IMR-90 (cell line): ENCODE data around the gene HPSE2. TPM values are rescaled to one million over a fixed set of nuclear protein-coding genes. Genes with fewer than 3 reads are reported as not detected.

Experiments used
- ATAC-seq: fragments of 200-7000 bp; cut with Tn5 transposase; 2 replicates; pipeline ENCODE4 v1.9.1; 2020; ENCODE audit warnings: low read depth, mild to moderate bottlenecking, moderate library complexity
- BruUV-seq: library from RNA; stranded (reverse); fragments of 400-500 nt; replicated peaks from 2 replicates; lab custom pipeline; 2021; lab: Mats Ljungman, UMichigan
- CTCF ChIA-PET: fragments of 300-600 bp; formaldehyde crosslinking; extraction: SDS; loops from one replicate; lab custom pipeline; 2021; ENCODE audit warnings: antibody characterized with exemption; lab: Yijun Ruan, JAX
- POLR2A ChIA-PET: fragments of 300-600 bp; sonication (Branson Sonifier 250); formaldehyde crosslinking; loops from one replicate; lab custom pipeline; 2022; ENCODE audit warnings: antibody characterized with exemption; ENCODE audit not compliant: unreplicated experiment; lab: Charles Lee
- DNase-seq: peaks from one replicate; pipeline ENCODE4 v3.0.0; 2013
- H2AFZ ChIP-seq: replicated peaks from 2 replicates; pipeline ENCODE3; 2013; ENCODE audit warnings: low read length, mild to moderate bottlenecking; ENCODE audit not compliant: poor library complexity
- H2AK5ac ChIP-seq: 2 replicates; pipeline ENCODE4 v1.6.1; 2013; ENCODE audit warnings: low read depth, low read length, inconsistent platforms
- H2AK9ac ChIP-seq: replicated peaks from 2 replicates; pipeline ENCODE3; 2013; ENCODE audit warnings: mild to moderate bottlenecking, low read depth, low read length, moderate library complexity; ENCODE audit not compliant: poor library complexity
- H2BK120ac ChIP-seq: 2 replicates; pipeline ENCODE4 v1.6.1; 2013; ENCODE audit warnings: low read depth, low read length, inconsistent platforms
- H2BK15ac ChIP-seq: 3 replicates; pipeline ENCODE4 v1.6.1; 2013; ENCODE audit warnings: low read depth, low read length, inconsistent platforms
- H2BK20ac ChIP-seq: 2 replicates; pipeline ENCODE4 v1.6.1; 2013; ENCODE audit warnings: low read depth, mild to moderate bottlenecking, inconsistent platforms, low read length, moderate library complexity
- H2BK5ac ChIP-seq: 2 replicates; pipeline ENCODE4 v1.6.1; 2013; ENCODE audit warnings: mild to moderate bottlenecking, low read depth, low read length, inconsistent platforms; ENCODE audit not compliant: poor library complexity, severe bottlenecking
- H3K14ac ChIP-seq: replicated peaks from 2 replicates; pipeline ENCODE4 v1.6.1; 2013; ENCODE audit warnings: low read depth, low read length, inconsistent platforms
- H3K18ac ChIP-seq: 2 replicates; pipeline ENCODE4 v1.6.1; 2013; ENCODE audit warnings: low read depth, low read length, control low read depth
- H3K23ac ChIP-seq: 2 replicates; pipeline ENCODE4 v1.6.1; 2013; ENCODE audit warnings: low read depth, low read length, inconsistent platforms
- H3K27ac ChIP-seq: 2 replicates; pipeline ENCODE4 v1.5.1; 2013; ENCODE audit warnings: mild to moderate bottlenecking, control low read depth, low read length; ENCODE audit not compliant: insufficient read depth
- H3K27me3 ChIP-seq: 2 replicates; pipeline ENCODE4 v1.6.1; 2013; ENCODE audit warnings: low read length; ENCODE audit not compliant: control insufficient read depth, insufficient read depth
- H3K36me3 ChIP-seq: 2 replicates; pipeline ENCODE4 v1.6.1; 2013; ENCODE audit warnings: low read length, mixed read lengths; ENCODE audit not compliant: control insufficient read depth, insufficient read depth
- H3K4ac ChIP-seq: 2 replicates; pipeline ENCODE4 v1.6.1; 2013; ENCODE audit warnings: low read depth, low read length, inconsistent platforms
- H3K4me1 ChIP-seq: 2 replicates; pipeline ENCODE4 v1.6.1; 2013; ENCODE audit warnings: low read length, mixed read lengths; ENCODE audit not compliant: control insufficient read depth, insufficient read depth
- H3K4me2 ChIP-seq: 2 replicates; pipeline ENCODE4 v1.6.1; 2013; ENCODE audit warnings: low read depth, mild to moderate bottlenecking, control low read depth, low read length, moderate library complexity
- H3K4me3 ChIP-seq: 2 replicates; pipeline ENCODE4 v1.5.1; 2013; ENCODE audit warnings: low read depth, mild to moderate bottlenecking, control low read depth, low read length, moderate library complexity; ENCODE audit not compliant: insufficient read depth
- H3K56ac ChIP-seq: 2 replicates; pipeline ENCODE4 v1.6.1; 2013; ENCODE audit warnings: low read length, inconsistent platforms; ENCODE audit not compliant: insufficient read depth; ENCODE audit errors: extremely low read depth
- H3K79me1 ChIP-seq, 2 experiments: 2 replicates each; pipeline ENCODE4 v1.6.1; 2013; ENCODE audit warnings: low read length in 2 of 2, inconsistent platforms in 1 of 2, low read depth in 1 of 2
- H3K9ac ChIP-seq: 2 replicates; pipeline ENCODE4 v1.6.1; 2013; ENCODE audit warnings: low read depth, low read length, control low read depth
- H3K9me1 ChIP-seq: 2 replicates; pipeline ENCODE4 v1.6.1; 2013; ENCODE audit warnings: low read length, inconsistent platforms; ENCODE audit not compliant: insufficient read depth
- H3K9me3 ChIP-seq: 2 replicates; pipeline ENCODE4 v1.6.1; 2013; ENCODE audit warnings: low read length; ENCODE audit not compliant: control insufficient read depth, insufficient read depth
- H4K20me1 ChIP-seq: 2 replicates; pipeline ENCODE4 v1.6.1; 2013; ENCODE audit warnings: low read length, inconsistent platforms; ENCODE audit not compliant: insufficient read depth
- H4K5ac ChIP-seq: 2 replicates; pipeline ENCODE4 v1.6.1; 2013; ENCODE audit warnings: mild to moderate bottlenecking, low read depth, low read length, control low read depth
- H4K8ac ChIP-seq, 2 experiments: 2 replicates each; pipeline ENCODE4 v1.6.1; 2013; ENCODE audit warnings: low read depth in 2 of 2, low read length in 2 of 2, control low read depth in 1 of 2, inconsistent platforms in 1 of 2
- H4K91ac ChIP-seq: 2 replicates; pipeline ENCODE4 v1.6.1; 2013; ENCODE audit warnings: low read depth, low read length, inconsistent platforms; ENCODE audit not compliant: insufficient read depth
- CEBPB ChIP-seq: IDR thresholded peaks from 2 replicates; pipeline ENCODE4 v1.6.1; 2012; ENCODE audit warnings: low read depth, low read length, improper control_type of control experiment
- MAZ ChIP-seq: IDR thresholded peaks from 2 replicates; pipeline ENCODE4 v1.6.1; 2012; ENCODE audit warnings: low read depth, mild to moderate bottlenecking, low read length, improper control_type of control experiment, moderate library complexity, borderline replicate concordance
- MXI1 ChIP-seq: IDR thresholded peaks from 2 replicates; pipeline ENCODE4 v1.6.1; 2012; ENCODE audit warnings: low read depth, mild to moderate bottlenecking, low read length, moderate library complexity, borderline replicate concordance
- RAD21 ChIP-seq: IDR thresholded peaks from 2 replicates; pipeline ENCODE4 v1.6.1; 2012; ENCODE audit warnings: low read length, improper control_type of control experiment
- SMC3 ChIP-seq: fragments of 150-350 bp; IDR thresholded peaks from 2 replicates; pipeline ENCODE4 v1.6.1; 2016; ENCODE audit warnings: low read depth, mild to moderate bottlenecking, antibody characterized with exemption, low read length, moderate library complexity
- WGBS, 2 experiments: methylation state at CpG; one replicate each; pipeline versions ENCODE4 v1.1.5 to v1.1.7; 2013; ENCODE audit warnings: missing lambda C conversion rate in 2 of 2; ENCODE audit not compliant: insufficient read length in 1 of 2; ENCODE audit errors: extremely low coverage in 2 of 2; 5-methylcytosine and 5-hydroxymethylcytosine counted together
- dilution Hi-C: fragments of 300-500 bp; cut with HindIII; formaldehyde crosslinking; loops from one replicate; pipeline ENCODE4 v1.14.3; 2018; ENCODE audit warnings: low sequenced_read_pairs; ENCODE audit not compliant: unreplicated experiment
- in situ Hi-C: fragments of 300-500 bp; cut with MboI; formaldehyde crosslinking; loops from 3 replicates; pipeline ENCODE4 v1.14.3; 2019; ENCODE audit warnings: low sequenced_read_pairs, inconsistent platforms, mixed read lengths
- intact Hi-C: fragments of 100-400 bp; cut with micrococcal nuclease; formaldehyde crosslinking; loops from 2 replicates; pipeline ENCODE4 v1.10.0; 2022
- polyA plus RNA-seq, 3 experiments: library from polyadenylated mRNA; depleted of rRNA; stranded (reverse); fragments of >200 nt; gene quantifications; 2 replicates each; pipeline ENCODE4 v1.2.3, GENCODE V29; 2012; ENCODE audit warnings: low replicate concordance in 1 of 3
- total RNA-seq: library from RNA; depleted of rRNA; stranded (reverse); fragments of >200 nt; gene quantifications from 2 replicates; pipeline ENCODE4 v1.2.3, GENCODE V29; 2012
- TF ChIP-seq, protein P1 (sequence below): fragments of 150-350 bp; IDR thresholded peaks from 2 replicates; pipeline ENCODE4 v1.6.1; 2017; ENCODE audit warnings: mild to moderate bottlenecking, antibody characterized with exemption, low read length, low read depth
- TF ChIP-seq, protein P2 (sequence below): fragments of 150-350 bp; IDR thresholded peaks from 2 replicates; pipeline ENCODE4 v1.6.1; 2016; ENCODE audit warnings: low read depth, mild to moderate bottlenecking, low read length, moderate library complexity, borderline replicate concordance

HPSE2 gene
- total and polyA plus RNA-seq, 2 of the 4 experiments (the other 2 are of a cell fraction): not detected

GRCh38 chr10:98513704-98514103 is 721.9 kb downstream of the HPSE2 start:
- Histone ChIP-seq H3K79me1 (no peaks in the 10 kb centered on the region), H3K27me3 (no peaks in the 10 kb centered on the region), H4K91ac (no peak overlapping the region), H2BK120ac (no peak overlapping the region), H2BK15ac (no peak overlapping the region), H3K14ac (no peak overlapping the region), H4K8ac (no peak overlapping the region), H2BK20ac (no peak overlapping the region), H3K4ac (no peak overlapping the region), H2AFZ (no peak overlapping the region), H3K23ac (no peak overlapping the region), H3K56ac (no peak overlapping the region), H4K5ac (no peak overlapping the region), H2AK9ac (no peak overlapping the region), H3K4me2 (no peak overlapping the region), H2AK5ac (no peak overlapping the region), H3K9ac (no peak overlapping the region), H3K18ac (no peak overlapping the region), H4K20me1 (no peaks in the 10 kb centered on the region), H3K36me3 (no peaks in the 10 kb centered on the region), H3K4me1 (no peaks in the 10 kb centered on the region), H2BK5ac (no peak overlapping the region), H3K27ac (no peak overlapping the region), H3K4me3 (no peak overlapping the region), H3K9me1 (no peaks in the 10 kb centered on the region), H3K9me3 (no peaks in the 10 kb centered on the region)
- CTCF ChIA-PET: no interaction called here
- in situ Hi-C loops (no loop called here), dilution Hi-C loops (no loop called here), intact Hi-C loops (no loop called here)
- BruUV-seq: no TSS peak
- no peak for DNase-seq
- WGBS, 2 experiments: no CpG with 5 or more reads among the region's 1 CpG
- no peak for ATAC-seq
- POLR2A ChIA-PET: no interaction called here
- TF ChIP-seq SMC3 (no peak), CEBPB (no peak), MAZ (no peak), MXI1 (no peak), RAD21 (no peak)
- TF ChIP-seq, protein P1, sequence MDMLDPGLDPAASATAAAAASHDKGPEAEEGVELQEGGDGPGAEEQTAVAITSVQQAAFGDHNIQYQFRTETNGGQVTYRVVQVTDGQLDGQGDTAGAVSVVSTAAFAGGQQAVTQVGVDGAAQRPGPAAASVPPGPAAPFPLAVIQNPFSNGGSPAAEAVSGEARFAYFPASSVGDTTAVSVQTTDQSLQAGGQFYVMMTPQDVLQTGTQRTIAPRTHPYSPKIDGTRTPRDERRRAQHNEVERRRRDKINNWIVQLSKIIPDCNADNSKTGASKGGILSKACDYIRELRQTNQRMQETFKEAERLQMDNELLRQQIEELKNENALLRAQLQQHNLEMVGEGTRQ: no peak
- TF ChIP-seq, protein P2, sequence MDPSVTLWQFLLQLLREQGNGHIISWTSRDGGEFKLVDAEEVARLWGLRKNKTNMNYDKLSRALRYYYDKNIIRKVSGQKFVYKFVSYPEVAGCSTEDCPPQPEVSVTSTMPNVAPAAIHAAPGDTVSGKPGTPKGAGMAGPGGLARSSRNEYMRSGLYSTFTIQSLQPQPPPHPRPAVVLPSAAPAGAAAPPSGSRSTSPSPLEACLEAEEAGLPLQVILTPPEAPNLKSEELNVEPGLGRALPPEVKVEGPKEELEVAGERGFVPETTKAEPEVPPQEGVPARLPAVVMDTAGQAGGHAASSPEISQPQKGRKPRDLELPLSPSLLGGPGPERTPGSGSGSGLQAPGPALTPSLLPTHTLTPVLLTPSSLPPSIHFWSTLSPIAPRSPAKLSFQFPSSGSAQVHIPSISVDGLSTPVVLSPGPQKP: no peak
